HG03280 (cell line): ENCODE measurements around the gene SNAPC2.
"Not testable (repeated sequence)": the region's sequence is repeated elsewhere in the genome, so short reads cannot be mapped to it uniquely, and the experiment has no call there.

Source experiments
- ATAC-seq: cut with Tn5 transposase; IDR thresholded peaks from one replicate; pipeline ENCODE4 v1.9.1; 2021; ENCODE audit warnings: mild to moderate bottlenecking, moderate library complexity; ENCODE audit not compliant: unreplicated experiment

The SNAPC2 gene

DNA sequence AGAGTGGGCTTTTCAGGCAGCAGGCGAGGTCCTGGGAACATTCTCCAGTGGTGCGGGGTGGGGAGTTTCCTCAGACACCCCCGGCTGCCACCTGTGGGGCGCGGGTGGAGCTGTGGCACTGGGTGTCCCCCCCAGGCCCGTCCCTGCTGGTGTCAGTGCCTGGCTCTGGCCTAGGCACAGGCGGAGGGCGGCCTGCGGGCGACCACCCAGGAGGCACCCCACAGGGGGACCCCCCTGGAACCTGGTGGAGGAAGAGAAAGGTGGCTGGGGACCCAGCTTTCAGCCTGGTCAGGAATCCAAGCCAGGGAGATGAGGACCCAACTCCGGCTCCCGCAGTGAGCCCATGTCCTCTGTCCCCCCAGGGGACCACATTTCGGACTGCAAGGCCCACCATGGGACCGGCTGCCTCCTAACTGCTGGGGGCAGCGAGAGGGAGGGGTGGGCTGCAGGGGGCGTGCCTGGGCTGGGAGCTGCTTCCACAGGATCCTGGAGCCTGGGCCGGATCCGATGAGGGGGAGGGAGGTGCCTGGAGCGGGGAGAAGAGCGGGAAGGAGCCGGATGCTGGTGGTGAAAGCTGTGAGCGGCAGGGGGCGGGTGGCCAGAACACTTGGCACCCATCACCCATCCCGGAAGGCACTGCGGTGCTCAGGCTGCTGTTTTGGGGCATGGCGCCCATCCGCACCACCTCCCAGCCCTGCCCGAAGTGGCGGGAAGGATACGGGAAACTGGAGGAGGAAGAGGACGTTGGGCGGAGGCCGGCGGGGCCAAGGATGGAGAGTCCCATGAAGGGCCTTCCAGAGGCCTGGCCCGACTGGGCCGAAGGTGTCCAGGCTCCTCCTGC is 11.3 kb downstream of the SNAPC2 start:
- ATAC-seq, result no peak

DNA sequence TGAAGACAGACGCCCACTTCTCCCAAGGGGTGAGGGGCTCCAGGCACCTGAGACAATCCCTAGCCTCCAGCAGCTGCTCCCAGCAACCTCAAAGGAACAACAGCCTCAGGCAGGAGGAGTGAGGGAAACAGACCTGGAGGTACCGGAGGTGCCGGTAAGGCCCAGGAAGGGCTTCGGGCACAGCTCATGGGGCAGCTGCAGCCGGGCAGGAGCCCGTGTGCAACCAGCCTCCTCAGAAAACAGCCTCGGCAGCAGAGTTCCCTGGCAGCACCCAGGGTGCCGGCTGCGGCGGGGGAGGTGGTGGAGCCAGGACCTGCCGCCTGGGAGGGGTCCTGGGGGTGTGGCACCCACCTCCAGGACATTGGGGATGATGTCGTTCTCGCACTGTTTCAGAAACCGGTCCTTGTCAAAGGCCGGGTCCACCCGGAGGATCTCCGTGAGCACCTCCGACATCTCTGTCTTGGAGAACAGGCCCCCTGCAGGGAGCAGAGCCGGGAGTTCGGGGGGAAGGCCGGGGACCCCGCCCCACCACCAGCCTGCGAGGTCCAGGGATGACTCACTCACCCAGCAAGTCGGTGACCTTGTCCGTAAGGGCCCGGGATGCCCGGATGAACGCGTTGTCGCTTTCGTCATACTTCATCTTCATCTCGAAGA is 12.3 kb downstream of the SNAPC2 start:
- ATAC-seq, result no peak

DNA sequence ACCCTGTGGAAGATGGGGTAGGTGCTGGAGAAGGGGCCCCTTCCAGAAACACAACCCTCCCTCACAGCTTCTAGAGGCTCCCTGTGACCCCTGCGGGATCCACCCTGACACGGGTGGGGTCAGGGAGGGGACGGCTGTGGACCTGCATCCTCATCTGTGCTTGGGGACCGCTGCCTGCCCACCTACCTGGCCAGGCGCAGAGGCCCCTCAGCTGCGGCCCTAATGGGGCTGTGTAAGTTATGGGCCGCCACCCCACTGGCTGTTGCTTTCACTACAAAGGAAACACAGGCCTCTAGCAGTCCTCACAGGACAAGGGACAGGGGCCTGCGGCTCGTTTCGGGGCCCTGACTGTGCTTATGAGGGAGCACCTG is 12.8 kb downstream of the SNAPC2 start:
- ATAC-seq, result no peak

DNA sequence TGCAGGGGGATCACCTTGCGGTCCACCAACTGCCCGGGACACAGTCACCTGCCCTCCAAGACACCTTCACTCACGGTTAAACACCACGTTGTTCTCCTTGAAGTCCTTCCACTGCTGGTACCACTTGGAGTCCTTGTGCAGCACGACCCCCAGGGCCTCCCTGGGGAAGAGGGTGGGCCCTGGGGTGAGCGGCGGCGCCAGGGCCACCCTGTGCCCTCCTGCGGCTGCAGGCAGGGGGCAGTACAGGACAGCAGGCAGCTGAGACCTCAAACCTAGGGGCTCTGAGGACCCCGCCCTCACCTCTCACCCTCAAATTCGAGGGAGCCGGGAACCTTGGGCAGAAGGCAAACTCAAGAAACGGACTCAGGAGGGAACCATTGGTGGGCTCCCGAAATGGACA is 13.3 kb downstream of the SNAPC2 start:
- ATAC-seq, result no peak

DNA sequence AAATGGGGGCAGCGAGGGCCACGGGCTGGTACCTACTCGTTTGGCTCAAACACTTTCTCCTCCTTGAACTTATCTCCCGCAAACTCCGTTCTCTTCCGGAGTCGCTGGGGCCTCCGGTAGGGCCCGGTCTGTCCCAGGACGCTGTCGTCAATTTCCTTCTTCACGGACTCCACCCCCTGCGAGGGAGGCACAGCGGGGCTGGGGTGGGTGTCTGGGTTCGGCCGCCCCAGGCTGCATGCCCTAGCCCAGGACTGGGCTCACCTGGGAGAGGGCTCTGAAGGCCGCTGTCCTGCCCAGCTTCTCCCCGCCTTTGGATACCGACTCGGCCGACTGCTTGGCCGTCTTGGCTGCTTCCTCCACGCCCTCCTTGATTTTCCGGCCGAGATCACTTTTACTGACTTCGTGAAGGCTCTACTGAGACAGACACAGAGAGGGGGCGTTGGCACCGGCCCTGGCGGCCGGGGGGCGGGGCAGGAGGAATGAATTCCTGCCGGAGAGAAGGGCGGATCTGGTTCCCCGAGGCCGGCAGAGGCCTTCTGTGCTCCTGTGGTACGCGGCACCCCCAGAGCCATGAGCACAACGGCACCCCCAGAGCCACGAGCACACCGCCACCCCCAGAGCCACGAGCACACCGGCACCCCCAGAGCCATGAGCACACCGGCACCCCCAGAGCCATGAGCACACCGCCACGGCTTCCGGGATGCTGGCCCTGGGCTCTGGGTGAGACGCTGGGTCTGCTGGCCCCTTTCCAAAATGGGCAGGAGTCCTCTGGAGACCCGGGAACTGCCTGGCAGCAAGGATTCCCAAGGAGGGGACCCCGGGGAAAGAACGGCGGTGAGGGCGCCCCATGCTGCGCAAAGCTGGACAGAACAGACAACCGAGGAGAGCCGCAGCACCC is 13.9 kb downstream of the SNAPC2 start:
- no peak for ATAC-seq

DNA sequence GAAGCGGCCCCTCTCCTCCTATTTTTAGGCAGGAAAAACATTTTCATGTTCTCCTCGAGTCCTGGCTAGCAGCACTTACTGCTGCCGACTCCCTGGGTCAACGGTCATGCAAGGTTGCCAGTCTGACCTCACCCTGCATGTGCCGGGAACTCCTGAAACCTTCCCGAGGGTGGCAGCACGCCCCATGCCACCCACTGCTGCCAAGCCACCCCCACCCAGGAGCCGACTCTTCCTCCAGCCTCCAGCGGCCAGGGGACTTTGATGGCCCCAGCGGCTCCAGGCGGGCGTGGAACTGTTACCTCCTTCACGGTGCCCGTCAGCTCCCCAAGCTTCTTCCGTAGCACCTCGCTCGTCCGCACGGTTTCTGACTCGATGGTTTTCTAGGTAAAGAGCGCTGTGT is 14.6 kb downstream of the SNAPC2 start:
- ATAC-seq, result no peak

DNA sequence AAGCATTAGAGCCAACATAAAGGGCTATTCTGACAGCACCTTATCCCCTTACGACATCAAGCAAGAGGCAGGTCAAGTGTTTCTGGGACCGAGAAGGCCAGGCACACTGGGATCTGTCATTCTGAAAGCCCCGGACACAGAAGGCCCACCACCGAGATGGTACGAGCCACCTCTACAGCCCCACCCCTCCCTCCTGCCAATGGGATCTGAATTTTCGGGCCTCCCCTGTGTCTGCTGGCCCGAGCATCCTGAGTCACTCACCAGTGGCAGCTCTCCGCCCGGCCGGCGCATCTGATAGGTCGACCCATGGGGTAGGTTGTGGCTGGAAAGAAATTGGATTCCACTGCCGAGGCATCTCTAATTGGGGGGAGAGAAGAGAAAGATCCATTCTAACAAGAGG is 20.7 kb downstream of the SNAPC2 start:
- no peak for ATAC-seq

DNA sequence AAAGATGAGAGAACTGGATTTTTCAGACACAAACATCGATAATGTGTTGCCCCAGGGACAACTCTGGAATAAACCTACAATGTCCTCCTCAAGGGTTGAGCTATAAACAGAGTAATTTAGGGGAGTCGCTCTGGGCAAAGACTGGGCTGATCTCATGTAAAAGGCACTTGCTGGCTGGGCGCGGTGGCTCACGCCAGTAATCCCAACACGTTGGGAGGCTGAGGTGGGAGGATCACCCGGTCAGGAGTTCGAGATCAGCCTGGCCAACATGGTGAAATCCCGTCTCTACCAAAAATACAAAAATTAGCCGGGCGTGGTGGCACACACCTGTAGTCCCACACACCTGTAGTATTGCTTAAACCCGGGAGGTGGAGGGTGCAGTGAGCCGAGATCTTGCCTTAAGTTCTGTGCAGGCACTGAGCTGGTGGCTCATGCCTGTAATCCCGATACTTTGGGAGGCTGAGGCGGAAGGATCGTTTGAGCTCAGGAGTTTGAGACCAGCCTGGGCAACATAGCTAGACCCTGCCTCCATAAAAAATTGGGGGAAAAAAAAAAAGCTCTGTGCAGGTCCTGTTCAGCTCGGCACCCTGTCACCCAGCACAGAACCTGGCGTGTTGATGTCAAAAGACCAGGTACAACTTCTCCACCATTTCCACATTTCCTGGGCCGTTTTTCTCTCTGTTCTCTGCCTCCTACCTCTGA is 21.9 kb downstream of the SNAPC2 start:
- ATAC-seq, result no peak

DNA sequence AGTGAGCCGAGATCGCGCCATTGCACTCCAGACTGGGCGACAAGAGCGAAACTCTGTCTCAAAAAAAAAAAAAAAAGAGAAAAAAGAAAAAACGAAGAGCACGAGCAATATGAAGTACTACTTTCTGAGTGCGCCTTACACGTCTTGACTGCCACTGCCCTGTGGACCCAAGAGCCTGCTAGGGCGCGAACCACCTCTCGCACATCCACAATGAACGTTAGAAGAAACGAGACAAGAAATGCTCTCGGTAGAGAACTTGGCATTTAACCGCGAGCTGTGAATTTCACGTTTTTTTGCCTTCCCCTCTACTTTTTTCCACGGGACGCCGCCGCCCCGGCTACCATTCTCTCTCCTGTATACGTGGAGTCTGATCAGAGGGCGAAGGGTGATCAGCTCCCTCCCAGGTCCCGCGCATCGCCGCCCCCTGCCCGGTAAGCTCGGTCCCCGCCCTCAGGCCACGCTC is 22.9 kb downstream of the SNAPC2 start:
- no peak for ATAC-seq

DNA sequence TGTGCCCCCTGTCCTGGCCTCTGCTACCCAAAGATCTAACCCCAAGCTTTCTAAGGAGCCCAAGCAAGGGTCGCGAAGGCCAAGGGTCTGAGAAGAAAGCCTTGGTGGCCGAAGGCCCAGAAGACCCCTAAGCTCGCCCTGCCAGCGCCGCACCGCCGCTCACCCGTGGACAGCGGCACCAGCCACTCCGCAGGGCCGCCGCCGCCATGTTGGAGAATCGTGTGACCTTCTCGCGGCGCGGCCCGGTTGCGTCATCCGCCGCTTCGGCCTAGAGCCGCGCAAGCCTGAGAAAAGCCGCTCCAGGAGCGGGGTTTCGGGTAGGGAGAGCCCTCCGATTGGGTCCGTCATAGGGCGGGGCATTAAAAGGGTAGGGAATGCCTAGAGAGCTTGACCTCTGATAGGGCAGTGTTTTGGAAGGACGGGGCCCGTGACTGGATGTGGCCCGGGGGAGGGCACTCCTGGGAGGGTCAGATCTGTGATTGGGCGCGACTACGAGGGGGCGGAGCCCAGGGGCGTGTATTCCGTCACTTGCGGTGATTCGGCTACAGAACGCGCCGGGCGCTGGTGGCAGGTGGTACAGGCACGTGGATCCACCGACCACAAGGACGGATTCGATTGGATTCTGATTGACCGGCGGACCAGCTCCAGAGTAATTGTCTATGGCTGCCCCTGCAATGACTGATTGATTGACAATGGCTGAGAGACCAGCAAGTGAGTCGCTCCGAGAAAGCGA is 23.5 kb downstream of the SNAPC2 start, which contains the start of gene TIMM44:
Gene TIMM44, minus strand, starts transcription at position 223 of the 733 bp plus-strand sequence. Its CDS starts 15 bp downstream, at position 208.
- ATAC-seq, result peak; percentile 96

DNA sequence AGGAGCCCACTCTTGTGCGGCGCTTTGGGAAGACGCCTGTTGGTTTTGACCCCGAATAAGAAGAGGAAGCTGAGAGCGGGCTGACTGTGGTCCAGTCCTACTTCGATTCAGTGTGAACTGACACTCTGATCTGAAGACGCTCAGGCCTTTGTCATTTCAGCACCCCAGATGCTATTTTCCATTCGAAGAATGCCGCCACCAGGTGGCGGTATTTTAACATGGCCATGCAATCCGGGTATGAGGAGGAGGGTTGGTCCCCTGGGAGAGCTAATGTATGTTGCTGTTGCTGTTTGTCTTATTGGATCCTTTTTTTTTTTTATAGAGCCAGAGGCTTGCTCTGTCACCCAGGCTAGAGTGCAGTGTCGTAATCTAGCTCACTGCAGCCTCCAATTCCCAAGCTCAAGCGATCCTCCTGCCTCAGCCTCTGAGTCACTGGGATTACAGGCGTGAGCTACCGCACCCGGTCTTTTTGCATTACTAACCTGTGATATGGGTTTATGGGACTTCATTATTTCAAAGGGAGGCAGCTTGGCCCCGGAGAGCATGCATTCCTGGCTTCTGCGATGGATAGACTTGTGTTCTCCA is 24.1 kb downstream of the SNAPC2 start:
- peak; percentile 27 for ATAC-seq

DNA sequence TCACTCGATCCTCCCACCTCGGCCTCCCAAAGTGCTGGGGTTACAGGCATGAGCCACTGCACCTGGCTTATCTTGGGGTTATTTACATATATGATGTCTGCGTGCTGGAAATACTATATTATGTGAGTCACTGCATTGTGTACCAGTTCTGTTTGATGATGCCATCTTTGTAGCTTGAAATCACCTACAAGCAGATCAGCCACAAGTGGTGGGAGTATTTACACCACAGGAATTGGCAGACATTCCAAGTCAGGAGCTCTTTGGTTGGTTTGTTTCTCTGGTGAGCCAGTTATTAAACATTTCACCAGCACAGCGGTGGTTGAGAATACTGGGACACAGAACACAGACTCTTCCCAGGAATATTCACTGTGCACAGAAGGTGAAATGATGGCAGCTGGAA is 27.8 kb downstream of the SNAPC2 start:
- no peak for ATAC-seq

DNA sequence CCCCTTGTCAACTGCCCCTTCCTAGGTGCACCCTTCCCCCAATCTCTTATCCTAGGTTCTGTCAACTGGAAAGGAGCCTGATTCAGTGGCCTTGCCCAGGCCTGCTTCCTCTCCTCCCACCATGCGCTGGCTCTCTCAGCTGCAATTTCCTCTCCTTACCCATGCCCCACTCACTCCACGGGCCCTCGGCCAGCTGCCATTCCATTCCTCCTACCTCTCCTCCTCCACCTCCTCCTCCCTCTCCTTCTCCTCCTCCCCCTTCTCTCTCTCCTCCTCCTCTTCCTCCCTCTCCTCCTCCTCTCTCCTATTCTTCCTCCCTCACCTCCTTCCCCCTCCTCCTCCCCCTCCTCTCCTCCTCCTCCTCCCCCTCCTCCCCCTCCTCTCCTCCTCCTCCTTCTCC is 32.9 kb downstream of the SNAPC2 start:
- no peak for ATAC-seq

DNA sequence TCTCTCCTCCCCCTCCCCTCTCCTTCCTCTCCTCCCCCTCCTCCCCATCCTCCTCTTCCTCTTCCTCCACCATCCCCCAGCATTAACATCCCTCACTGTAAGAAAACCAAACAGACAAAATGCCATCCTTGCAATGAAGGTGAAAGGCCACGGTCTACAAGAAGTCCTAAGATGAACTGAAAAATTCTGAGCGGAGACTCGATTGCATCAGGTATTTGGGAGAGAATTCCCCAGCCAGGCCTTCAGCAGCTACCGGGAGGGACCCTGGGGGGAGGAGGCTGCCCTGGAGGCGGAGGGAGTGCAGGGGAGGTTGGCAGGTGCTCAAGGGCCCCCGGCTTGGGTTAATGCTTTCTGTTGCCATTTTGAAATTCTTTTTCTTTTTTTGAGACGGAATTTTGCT is 33.4 kb downstream of the SNAPC2 start:
- ATAC-seq, result no peak

DNA sequence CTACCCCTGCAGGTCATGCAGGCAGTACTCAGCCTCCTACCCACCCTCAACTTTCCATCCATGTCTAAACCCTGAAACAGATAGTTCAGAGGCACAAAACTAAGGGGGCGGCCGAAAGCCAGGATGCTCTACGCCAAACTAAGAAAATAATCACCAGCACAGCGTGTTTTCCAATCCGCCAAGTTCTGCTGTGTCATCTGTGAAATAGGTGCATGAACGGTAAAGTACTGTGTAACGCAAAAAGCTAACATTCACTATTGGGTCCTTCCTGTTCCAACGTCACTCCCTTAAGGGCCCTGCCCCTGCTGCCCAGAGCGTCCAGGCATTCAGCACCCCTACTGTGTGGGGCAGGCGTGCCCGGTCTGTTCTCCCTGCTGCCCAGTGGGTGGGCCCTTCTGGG is 35.6 kb downstream of the SNAPC2 start:
- ATAC-seq, result no peak

DNA sequence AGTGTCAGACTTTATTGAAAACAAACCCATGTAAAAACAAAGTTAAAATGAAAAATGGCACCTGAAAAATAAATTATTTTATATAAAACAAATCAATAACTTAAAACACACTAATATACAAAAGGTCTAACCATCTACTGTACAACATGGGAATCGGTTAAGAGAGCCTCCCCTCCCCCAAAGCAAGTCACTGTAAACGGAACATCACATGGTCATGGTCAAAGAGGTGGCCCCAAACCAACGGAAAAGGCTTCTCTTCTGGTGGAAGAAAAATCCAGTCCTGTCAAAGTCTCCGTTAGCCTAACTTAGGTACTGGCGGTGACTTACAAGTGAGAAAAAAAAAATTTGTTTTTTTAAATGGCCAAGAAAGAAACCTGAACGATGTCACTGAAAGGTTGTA is 39.1 kb downstream of the SNAPC2 start:
- no peak for ATAC-seq

DNA sequence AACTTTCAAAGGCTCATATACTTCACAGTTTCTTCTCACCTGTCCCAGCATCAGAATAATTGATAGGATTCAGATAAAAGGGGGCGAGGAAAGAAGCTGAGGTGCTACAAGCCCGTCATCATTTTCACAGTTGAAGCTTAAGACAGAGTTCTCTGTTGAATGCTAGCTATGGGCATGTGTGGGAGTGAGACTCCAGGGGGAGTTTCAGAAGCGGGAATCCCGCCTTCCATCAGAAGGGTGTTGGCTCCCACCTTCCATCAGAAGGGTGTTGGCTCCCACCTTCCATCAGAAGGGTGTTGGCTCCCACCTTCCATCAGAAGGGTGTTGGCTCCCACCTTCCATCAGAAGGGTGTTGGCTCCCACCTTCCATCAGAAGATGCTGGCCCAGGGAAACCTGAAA is 40.9 kb downstream of the SNAPC2 start:
- not testable (repeated sequence) for ATAC-seq

DNA sequence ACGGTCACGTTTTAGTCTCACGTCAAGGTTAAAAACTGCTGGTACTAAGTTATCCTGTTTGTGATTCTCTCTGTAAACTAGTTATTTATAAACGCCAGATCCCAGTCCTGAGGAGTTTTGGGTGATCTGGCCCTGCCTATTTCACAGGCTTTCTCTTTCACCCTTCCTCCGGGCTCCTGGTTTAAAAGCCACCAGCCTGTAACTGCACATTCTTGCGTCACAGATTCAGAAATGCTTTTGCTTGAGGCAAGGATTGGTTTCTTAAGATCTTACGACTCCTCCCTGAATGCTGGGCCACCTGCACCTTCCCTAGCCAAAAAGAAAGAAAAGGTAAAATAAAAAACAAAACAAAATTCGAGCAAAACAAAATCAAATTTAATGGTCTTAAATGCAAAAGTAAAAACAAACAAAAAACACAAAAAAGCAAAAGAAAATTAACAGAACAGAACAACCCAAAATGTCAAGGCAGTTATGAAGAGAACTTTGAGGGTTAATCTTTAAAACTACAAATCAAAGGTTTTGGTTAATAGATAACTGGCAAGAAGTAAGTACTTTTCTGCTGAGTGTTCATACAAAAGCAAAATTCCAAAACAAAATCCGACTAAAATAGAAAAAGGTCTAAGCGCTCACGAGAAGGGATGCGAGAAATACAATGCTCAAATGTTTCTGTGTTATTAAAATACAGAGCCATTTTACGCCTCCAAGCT is 41.9 kb downstream of the SNAPC2 start:
- ATAC-seq, result no peak

DNA sequence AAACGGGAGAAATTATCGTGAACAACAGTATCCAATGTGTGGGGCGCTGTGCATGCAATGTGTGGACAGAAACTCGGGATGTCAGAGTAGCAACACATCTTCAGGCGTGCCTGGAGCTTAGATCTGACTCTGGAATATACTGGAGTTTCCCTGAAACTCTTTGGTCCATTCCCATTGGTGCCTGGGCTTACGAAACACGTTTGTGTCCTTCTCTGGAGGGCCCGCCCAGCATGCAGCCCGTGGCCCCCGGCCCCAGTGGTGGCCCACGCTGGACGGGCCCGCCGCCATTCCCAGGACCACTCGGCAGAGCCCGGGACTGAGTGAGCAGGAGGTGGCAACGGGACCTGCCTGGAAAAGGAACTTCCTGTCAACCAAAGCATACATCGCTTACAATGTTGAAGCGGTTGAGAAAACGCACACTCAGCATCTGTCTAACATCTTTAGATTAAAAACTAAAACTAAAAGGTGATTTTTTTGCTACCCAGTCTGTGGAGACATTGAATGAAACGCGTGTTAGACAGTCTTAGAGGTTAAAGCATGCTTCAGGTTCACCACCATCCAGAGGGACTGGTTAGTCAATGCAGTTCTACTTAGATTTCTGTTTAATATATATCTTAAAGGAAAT is 42.6 kb downstream of the SNAPC2 start:
- no peak for ATAC-seq
